GM19397 (cell line): ENCODE measurements around the gene BLACAT1.
"Not testable (repeated sequence)": the region's sequence is repeated elsewhere in the genome, so short reads cannot be mapped to it uniquely, and the experiment has no call there.

Experiments used
- ATAC-seq: cut with Tn5 transposase; IDR thresholded peaks from one replicate; pipeline ENCODE4 v1.9.1; 2021; ENCODE audit warnings: mild to moderate bottlenecking, moderate library complexity; ENCODE audit not compliant: unreplicated experiment

BLACAT1 gene

GRCh38 chr1:205484985-205485967, 29.4 kb upstream of the BLACAT1 start:
- ATAC-seq, result peak; percentile 64

GRCh38 chr1:205483372-205483771, 27.5 kb upstream of the BLACAT1 start:
- no peak for ATAC-seq

- ATAC-seq, result not testable (repeated sequence)
These were observed 26.7 kb upstream of the BLACAT1 start for GRCh38 chr1:205482587-205482986.

GRCh38 chr1:205481629-205482151, 25.8 kb upstream of the BLACAT1 start:
- ATAC-seq, result no peak

- ATAC-seq, result no peak
These were observed 25.4 kb upstream of the BLACAT1 start for GRCh38 chr1:205481218-205481617.

- ATAC-seq, result peak; percentile 51
These were observed 24.6 kb upstream of the BLACAT1 start for GRCh38 chr1:205480349-205480985.

GRCh38 chr1:205478985-205479384, 23.1 kb upstream of the BLACAT1 start:
- not testable (repeated sequence) for ATAC-seq

GRCh38 chr1:205477759-205478247, 22.0 kb upstream of the BLACAT1 start:
- no peak for ATAC-seq

GRCh38 chr1:205477121-205477758, 21.4 kb upstream of the BLACAT1 start:
- ATAC-seq, result no peak

- ATAC-seq, result no peak
These were observed 20.8 kb upstream of the BLACAT1 start for GRCh38 chr1:205476648-205477047.

- no peak for ATAC-seq
These were observed 20.0 kb upstream of the BLACAT1 start for GRCh38 chr1:205475855-205476254.

GRCh38 chr1:205474571-205474970, 18.7 kb upstream of the BLACAT1 start:
- no peak for ATAC-seq

GRCh38 chr1:205473966-205474365, 18.1 kb upstream of the BLACAT1 start:
- no peak for ATAC-seq

- ATAC-seq, result no peak
These were observed 17.6 kb upstream of the BLACAT1 start for GRCh38 chr1:205473475-205473874.

GRCh38 chr1:205472737-205473441, 17.0 kb upstream of the BLACAT1 start:
- ATAC-seq, result no peak

- no peak for ATAC-seq
These were observed 14.3 kb upstream of the BLACAT1 start for GRCh38 chr1:205470131-205470530.

GRCh38 chr1:205466595-205467220, 10.9 kb upstream of the BLACAT1 start:
- no peak for ATAC-seq

GRCh38 chr1:205465392-205465791, 9.5 kb upstream of the BLACAT1 start:
- no peak for ATAC-seq

GRCh38 chr1:205458777-205459566, 3.1 kb upstream of the BLACAT1 start:
- no peak for ATAC-seq
